DMS53 (cell line): ENCODE results near the gene NELL1.
A peak's percentile ranks its signal among the peaks of the same experiment; 100 is the strongest.

Source experiments
- DNase-seq: peaks from one replicate; lab custom pipeline; 2025; lab: John Stamatoyannopoulos, UW

The NELL1 gene

GRCh38 chr11:21564833-21565682 lies 895.7 kb downstream of the NELL1 start:
- no peak for DNase-seq

GRCh38 chr11:21566521-21567117 lies 897.2 kb downstream of the NELL1 start:
- no peak for DNase-seq

GRCh38 chr11:21567645-21568290 lies 898.4 kb downstream of the NELL1 start:
- DNase-seq = peak; percentile 87

- no peak for DNase-seq
Observed at GRCh38 chr11:21572210-21572609, 902.8 kb downstream of the NELL1 start.

- DNase-seq = no peak
Observed at GRCh38 chr11:21582791-21583190, 913.4 kb downstream of the NELL1 start.

- DNase-seq = no peak
Observed at GRCh38 chr11:21588754-21589153, 919.4 kb downstream of the NELL1 start.

GRCh38 chr11:21602699-21603098 lies 933.3 kb downstream of the NELL1 start:
- DNase-seq = no peak

GRCh38 chr11:21603886-21604285 lies 934.5 kb downstream of the NELL1 start:
- no peak for DNase-seq

- peak; percentile 12 for DNase-seq
Observed at GRCh38 chr11:21604564-21604963, 935.2 kb downstream of the NELL1 start.

GRCh38 chr11:21612326-21612725 lies 942.9 kb downstream of the NELL1 start:
- no peak for DNase-seq

- DNase-seq = no peak
Observed at GRCh38 chr11:21614961-21615360, 945.6 kb downstream of the NELL1 start.

GRCh38 chr11:21615955-21616371 lies 946.6 kb downstream of the NELL1 start:
- peak; percentile 64 for DNase-seq

- DNase-seq = no peak
Observed at GRCh38 chr11:21622566-21622965, 953.2 kb downstream of the NELL1 start.

GRCh38 chr11:21622995-21623394 lies 953.6 kb downstream of the NELL1 start:
- peak; percentile 4 for DNase-seq
